Loucy (cell line): Measurements from ENCODE around the gene CEBPB.

Experiments used
- EZH2phosphoT487 ChIP-seq: fragments of 200-600 bp; IDR thresholded peaks from 2 replicates; pipeline ENCODE4 v1.6.1; 2018; ENCODE audit warnings: antibody characterized with exemption, mild to moderate bottlenecking, moderate library complexity, borderline replicate concordance
- TF ChIP-seq, protein P1 (sequence below): fragments of 200-600 bp; sonication (generic); conservative IDR thresholded peaks from 2 replicates; pipeline ENCODE4 v1.5.1; 2014; ENCODE audit warnings: mild to moderate bottlenecking, antibody characterized with exemption, low read length

DNA sequence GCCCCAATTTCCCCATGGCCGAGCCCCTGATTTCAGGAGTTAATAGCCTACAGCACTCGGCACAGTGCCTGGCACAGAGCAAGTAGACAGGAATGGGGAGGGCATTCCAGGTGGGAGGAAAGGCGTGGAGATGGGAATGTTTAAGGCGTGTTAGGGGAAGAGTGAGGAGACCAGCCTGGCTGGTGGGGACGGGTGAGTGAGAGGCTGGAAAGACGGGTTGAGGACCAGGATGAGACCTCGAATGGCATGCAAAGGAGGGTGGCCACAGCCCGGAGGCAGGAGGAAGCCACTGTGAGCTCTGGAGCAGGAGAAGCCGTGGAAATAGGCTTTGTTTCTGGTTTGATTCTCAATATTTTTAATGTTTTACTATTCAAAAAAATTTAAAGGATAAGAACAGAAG, 49.5 kb downstream of the CEBPB start:
- TF ChIP-seq, protein P1, sequence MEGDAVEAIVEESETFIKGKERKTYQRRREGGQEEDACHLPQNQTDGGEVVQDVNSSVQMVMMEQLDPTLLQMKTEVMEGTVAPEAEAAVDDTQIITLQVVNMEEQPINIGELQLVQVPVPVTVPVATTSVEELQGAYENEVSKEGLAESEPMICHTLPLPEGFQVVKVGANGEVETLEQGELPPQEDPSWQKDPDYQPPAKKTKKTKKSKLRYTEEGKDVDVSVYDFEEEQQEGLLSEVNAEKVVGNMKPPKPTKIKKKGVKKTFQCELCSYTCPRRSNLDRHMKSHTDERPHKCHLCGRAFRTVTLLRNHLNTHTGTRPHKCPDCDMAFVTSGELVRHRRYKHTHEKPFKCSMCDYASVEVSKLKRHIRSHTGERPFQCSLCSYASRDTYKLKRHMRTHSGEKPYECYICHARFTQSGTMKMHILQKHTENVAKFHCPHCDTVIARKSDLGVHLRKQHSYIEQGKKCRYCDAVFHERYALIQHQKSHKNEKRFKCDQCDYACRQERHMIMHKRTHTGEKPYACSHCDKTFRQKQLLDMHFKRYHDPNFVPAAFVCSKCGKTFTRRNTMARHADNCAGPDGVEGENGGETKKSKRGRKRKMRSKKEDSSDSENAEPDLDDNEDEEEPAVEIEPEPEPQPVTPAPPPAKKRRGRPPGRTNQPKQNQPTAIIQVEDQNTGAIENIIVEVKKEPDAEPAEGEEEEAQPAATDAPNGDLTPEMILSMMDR = no peak
- no peak for TF ChIP-seq EZH2phosphoT487
